Activated effector memory CD4-positive, alpha-beta T cell treated with Interleukin-2 at 50 U/mL for 16 hours (primary cell): Measurements from ENCODE around the gene LDLRAD1.
"Not testable (repeated sequence)": the region's sequence is repeated elsewhere in the genome, so short reads cannot be mapped to it uniquely, and the experiment has no call there.

Source experiments
- DNase-seq: peaks from one replicate; pipeline ENCODE4 v3.0.0-alpha.2; 2020

LDLRAD1 gene

DNA sequence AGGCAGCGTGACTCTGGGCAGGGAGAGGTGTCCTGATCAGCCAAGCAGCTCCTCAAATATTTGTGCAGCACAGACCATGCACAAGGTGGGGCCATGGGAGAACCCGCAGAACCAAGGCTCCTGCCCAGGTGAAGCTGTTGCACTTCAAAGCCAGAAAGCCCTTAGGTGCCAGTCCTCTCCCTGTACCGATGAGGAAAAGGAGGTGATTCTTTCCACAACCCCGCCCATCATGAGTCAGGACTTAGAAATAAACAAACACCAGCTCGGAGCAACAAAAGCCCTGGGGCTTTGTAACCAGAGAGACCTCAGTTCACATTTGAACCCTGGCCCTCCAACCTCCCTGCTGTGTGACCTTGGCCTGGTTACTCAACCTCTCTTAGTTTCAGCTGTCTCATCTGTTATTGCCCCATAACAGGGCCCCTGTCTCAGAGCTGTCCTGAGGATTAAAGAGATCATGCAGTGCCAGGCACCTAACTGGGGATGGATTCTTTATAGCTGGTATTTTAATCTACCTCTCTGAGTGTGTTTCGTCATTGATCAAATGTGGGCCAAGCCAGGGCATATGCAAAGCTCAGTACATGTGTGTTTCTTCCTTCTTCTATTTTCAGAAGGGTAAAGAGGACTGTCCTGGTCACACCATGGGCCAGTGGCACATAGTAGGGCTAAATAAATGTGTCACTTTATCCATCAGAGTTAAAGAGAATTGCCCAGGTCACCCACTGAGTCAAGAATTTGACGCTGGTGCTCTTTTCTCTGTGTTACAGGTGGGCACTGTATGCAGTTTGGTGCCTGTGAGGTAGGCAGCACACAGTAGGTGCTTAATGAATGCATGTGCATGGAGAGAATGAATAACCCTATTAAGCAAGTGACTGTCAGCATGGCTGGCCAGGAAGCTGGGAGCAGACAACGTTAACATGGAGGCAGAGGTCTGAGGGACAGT is 1.4 kb downstream of the LDLRAD1 start:
- DNase-seq, result no peak

DNA sequence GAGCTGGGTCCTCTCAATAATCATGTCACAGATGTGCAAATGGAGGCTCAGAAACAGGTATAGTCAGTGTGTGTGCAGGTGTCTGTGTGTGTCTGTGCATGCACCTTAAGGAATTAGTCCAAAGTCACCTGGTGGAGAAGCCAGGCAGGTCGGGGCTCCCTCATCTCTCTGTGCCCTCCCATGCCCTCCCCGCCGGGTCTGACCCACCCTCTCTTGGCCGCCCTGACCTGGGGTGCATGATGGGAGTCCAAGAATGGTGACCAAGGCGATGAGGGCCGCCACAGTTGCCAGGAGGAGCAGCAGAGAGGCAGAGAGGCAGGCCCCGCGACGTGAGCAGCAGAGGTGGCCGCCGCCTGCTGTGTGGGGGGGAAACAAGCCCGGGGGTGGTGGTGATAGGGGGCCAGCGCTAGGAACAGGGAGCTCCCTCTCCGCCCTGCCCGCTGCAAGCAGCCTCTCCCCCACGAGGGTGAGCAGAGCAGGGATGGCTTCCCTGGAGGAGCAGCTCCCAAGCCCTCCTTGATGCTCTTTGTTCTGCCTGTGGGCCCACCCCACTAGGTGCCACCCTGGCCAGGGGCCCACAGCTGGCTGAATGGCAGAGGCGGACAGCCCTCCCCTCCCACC is 3.9 kb downstream of the LDLRAD1 start:
- DNase-seq, result no peak

- DNase-seq, result no peak
These were observed 4.5 kb downstream of the LDLRAD1 start for GRCh38 chr1:54013393-54014008.

DNA sequence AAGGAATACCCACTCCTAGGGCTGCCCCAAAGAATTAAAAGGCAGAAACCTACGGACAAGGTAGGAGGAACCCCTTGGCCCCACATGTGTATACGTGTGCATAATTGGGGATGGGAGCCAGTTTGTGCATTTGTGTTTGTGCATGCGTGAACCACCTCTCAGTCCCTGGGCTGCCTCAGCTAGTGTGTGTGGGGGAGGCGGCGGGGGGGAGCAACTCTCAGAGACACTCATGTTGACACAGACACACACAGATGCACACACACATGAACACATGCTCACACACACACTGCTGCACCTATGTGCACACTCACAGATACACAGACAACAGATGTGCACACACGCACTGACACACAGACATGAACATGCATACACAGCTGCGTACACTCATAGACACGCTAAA is 5.1 kb downstream of the LDLRAD1 start:
- no peak for DNase-seq

GRCh38 chr1:54012008-54012325 is 6.0 kb downstream of the LDLRAD1 start:
- no peak for DNase-seq

GRCh38 chr1:54011316-54012007 is 6.5 kb downstream of the LDLRAD1 start:
- DNase-seq, result no peak

GRCh38 chr1:54010415-54011117 is 7.4 kb downstream of the LDLRAD1 start:
- no peak for DNase-seq

DNA sequence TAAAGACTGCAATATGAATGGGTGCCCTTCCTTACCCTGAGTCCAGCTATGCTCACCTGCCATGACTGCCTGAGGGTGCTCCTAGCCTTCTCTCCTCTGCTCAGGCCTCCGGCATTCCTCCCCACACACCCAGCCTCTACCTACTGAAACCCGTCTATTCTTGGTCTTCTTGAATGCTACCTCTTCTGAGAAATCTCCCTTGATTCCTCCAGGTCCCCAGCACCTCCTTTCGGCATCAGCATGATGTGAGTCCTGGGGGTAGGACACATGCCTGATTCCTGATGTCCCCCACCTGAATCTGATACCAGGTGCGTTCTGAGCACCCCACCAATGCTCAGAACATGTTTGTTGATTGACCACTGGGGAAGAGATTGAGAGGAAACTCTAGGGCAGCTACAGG is 8.6 kb downstream of the LDLRAD1 start:
- no peak for DNase-seq

DNA sequence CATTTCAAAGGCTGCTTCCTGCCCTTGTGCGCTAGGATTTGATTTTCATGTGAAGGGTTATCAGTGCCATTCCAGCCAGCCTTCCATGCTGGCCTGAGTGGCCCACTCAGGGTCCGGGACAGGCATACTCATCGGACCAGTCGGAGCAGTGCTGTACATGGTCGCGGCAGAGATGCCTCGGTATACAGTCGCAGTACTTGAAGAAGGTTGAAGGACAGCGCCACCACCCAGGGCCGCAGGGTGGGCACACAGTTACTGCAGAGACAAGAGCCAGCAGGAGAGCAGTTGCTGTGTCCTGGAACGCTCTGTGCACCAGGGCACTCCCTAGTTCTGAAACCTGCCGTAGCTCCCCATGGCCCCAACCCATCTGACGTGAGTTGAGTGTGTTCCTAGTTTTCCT is 9.1 kb downstream of the LDLRAD1 start:
- DNase-seq, result no peak

DNA sequence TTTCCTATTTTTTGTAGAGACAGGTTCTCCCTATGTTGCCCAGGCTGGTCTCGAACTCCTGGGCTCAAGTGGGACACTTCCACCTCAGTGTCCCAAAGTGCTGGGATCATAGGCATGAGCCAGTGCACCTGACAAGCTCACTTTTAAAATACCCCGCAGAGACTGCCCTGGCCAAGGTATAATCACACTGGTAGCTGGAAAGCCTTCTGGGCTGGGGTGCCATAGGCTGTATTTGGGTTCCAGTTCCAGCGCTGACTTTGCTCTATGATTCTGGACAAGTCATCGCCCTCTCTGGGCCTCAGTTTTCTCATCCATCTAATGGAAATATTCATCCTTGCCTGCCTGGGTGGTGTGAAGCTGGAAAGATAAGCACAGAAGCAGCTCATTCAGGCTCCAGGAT is 10.4 kb downstream of the LDLRAD1 start:
- no peak for DNase-seq

DNA sequence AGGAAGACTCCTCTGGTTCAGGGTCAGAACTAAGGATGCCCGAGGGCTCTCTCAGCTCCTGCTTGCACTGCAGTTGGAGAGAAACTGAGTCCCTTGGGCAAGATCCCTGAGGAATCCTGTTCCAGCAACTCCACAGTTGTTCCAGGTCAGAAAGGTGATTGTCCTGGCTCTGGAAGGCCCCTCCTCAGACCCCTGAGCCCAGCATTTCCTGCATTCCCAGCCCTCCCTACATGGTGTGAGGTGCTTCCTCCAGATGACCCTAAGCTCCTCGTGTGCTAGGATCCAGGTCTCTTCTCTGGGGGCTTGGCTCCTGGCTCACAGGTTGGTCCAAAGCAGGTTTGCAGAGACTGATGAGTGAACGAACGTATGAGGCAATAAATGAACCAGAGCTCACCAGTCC is 11.5 kb downstream of the LDLRAD1 start:
- no peak for DNase-seq

GRCh38 chr1:54004481-54005049 is 13.4 kb downstream of the LDLRAD1 start:
- DNase-seq, result no peak

GRCh38 chr1:54003750-54004480 is 14.1 kb downstream of the LDLRAD1 start:
- not testable (repeated sequence) for DNase-seq

- no peak for DNase-seq
These were observed 14.7 kb downstream of the LDLRAD1 start for GRCh38 chr1:54003249-54003646.

DNA sequence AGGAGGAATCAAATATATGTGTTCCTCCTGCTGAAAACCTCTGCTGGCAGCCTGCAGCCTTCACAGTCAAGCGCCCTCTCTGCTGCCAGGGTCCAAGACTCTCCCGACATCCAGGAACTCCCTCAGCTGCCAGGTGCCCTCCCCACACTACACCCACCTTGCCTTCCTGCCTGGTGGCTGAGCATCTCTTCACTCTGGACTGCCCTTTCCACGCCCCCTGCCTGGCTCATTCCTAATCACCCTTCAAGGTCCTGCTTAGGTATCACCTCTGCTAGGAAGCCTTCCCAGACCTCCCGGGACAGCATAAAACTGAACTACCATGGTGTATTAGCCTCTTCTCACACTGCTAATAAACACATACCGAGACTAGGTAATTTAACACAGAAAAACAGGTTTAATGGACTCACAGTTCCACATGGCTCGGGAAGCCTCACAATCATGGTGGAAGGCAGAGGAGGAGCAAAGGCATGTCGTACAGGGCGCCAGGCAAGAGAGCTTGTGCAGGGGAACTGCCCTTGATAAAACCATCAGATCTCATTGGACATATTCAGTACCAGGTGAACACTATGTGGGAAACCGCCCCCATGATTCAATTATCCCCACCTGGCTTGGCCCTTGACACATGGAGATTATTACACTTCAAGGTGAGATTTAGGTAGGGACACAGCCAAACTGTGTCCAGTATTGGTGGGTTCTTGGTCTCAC is 15.3 kb downstream of the LDLRAD1 start:
- no peak for DNase-seq

DNA sequence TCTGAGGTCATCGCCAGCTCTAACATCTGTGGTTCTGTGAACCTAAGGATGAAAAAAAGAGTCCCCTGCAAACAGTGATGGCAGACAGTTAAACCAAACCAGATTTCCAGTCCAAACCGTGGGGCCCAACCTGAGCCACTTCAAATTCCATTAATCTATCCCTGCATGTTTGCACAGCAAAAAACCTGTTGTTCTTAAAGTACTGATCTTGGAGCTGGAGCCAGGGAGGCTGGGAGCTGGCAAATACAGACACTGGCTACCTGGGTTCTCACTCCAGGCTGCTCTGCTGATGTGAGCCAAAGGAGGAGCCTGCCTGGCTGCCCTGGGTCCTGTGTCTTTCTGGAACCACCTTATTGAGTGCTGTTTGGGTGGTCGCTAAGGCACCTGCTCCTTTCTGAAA is 16.4 kb downstream of the LDLRAD1 start:
- no peak for DNase-seq

DNA sequence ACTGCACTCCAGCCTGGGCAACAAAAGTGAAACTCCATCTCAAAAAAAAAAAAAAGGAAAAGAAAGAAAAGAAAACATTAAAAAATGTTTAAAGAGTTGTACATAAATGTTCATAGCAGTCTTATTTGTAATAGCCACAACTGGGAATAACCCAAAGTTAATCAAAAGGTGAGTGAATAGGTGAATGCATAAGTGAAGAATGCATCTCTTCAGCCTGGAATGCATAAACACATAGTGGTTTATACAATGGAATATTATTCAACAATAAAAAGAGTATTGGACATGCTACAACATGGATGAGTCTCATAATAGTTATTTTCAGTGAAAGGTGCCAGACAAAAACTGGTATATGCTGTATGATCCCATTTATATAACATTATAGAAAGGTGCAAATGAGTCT is 18.1 kb downstream of the LDLRAD1 start:
- no peak for DNase-seq

DNA sequence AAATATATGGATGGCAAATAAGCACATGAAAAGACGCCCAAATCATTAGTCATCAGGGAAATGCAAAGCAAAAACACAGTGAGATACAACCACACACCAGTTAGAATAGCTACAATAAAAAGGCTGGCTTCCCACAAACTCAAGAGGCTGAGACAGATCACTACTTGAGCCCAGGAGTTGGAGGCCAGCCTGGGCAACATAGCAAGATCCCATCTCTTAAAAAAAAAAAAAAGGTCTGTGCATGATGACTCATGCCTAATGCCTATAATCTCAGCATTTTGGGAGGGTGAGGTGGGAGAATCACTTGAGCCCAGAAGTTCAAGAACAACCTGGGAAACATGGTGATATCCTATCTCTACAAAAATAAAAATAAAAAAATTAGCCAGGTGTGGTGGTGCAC is 19.8 kb downstream of the LDLRAD1 start:
- no peak for DNase-seq

- no peak for DNase-seq
These were observed 22.3 kb downstream of the LDLRAD1 start for GRCh38 chr1:53995683-53996082.

- not testable (repeated sequence) for DNase-seq
These were observed 23.5 kb downstream of the LDLRAD1 start for GRCh38 chr1:53994516-53994915.
